ENCODE data around the gene BHLHE23.

BHLHE23 gene

DNA sequence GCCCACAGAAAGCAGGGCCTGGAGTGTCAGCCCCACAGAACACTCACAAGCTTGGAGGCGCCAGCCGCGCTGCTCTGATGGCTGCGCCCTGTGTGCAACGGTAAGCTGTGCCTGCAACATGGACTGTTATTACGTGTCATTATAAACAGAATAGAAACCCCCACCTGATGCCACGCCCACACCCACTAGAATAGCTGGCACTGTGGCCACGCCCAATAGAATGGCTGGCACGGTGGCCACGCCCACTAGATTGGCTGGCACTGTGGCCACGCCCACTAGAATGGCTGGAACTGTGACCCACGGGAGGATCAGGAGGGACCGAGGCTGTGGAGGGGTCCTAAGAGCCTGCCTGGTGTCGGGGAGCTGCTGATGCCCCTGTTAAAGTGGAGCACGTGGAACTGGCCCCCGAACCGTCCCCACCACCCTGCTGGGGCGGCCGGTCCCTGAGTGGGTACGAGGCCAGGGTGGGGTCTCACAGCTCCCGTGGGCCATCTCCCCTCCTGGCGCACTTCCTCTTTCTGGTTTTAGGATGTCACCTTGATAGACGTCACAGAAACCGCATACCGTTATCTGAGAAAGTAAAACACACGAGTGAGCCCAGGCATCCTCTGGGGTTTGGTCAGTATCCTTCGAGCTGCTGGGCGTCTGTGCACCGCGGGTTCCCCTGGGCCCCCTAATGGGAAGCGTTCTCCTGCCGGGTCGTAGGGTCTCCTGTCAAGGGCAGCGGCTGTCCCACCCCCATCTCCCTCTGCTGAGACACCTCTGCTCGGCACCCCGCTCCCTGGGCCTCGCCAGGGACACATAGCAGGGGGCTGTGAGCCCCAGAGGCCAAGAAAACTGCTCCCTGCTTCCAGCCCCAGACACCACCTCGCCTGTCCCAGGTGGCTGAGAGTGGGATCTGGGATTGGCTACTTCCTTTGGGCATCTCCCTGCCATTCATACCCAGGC, 28.9 kb downstream of the BHLHE23 start:
- H3K4me3 ChIP-seq (ENCODE audit: low read depth, low read length), result no peak overlapping the region
- TF ChIP-seq, protein P1, sequence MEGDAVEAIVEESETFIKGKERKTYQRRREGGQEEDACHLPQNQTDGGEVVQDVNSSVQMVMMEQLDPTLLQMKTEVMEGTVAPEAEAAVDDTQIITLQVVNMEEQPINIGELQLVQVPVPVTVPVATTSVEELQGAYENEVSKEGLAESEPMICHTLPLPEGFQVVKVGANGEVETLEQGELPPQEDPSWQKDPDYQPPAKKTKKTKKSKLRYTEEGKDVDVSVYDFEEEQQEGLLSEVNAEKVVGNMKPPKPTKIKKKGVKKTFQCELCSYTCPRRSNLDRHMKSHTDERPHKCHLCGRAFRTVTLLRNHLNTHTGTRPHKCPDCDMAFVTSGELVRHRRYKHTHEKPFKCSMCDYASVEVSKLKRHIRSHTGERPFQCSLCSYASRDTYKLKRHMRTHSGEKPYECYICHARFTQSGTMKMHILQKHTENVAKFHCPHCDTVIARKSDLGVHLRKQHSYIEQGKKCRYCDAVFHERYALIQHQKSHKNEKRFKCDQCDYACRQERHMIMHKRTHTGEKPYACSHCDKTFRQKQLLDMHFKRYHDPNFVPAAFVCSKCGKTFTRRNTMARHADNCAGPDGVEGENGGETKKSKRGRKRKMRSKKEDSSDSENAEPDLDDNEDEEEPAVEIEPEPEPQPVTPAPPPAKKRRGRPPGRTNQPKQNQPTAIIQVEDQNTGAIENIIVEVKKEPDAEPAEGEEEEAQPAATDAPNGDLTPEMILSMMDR (IDR thresholded peaks at IDR 0.05; ENCODE audit: low read depth, low read length), result no peak
- no peaks in the 10 kb centered on the region for H3K36me3 ChIP-seq
- no peaks in the 10 kb centered on the region for H3K9me3 ChIP-seq (ENCODE audit: severe bottlenecking)
- H3K27ac ChIP-seq, result no peak overlapping the region
- H3K27me3 ChIP-seq (ENCODE audit: insufficient read depth, low read depth, severe bottlenecking), result no peaks in the 10 kb centered on the region
- no peak for DNase-seq

GRCh38 chr20:62976886-62977285, 29.9 kb downstream of the BHLHE23 start:
- Histone ChIP-seq H3K4me3 (ENCODE audit: low read depth, low read length) (no peak overlapping the region), H3K36me3 (no peaks in the 10 kb centered on the region), H3K9me3 (ENCODE audit: severe bottlenecking) (no peaks in the 10 kb centered on the region), H3K27ac (no peak overlapping the region), H3K27me3 (ENCODE audit: insufficient read depth, low read depth, severe bottlenecking) (no peaks in the 10 kb centered on the region)
- no peak for DNase-seq
- TF ChIP-seq, protein P1 (IDR thresholded peaks at IDR 0.05; ENCODE audit: low read depth, low read length), result no peak

GRCh38 chr20:62975812-62976508, 30.8 kb downstream of the BHLHE23 start:
- Histone ChIP-seq H3K4me3 (ENCODE audit: low read depth, low read length) (no peak overlapping the region), H3K36me3 (no peaks in the 10 kb centered on the region), H3K27ac (0 out of 2 replicates have a peak overlapping the region, but pooled peaks have one; percentile 29), H3K27me3 (ENCODE audit: insufficient read depth, low read depth, severe bottlenecking) (no peaks in the 10 kb centered on the region), H3K9me3 (ENCODE audit: severe bottlenecking) (no peaks in the 10 kb centered on the region)
- no peak for DNase-seq
- TF ChIP-seq, protein P1 (IDR thresholded peaks at IDR 0.05; ENCODE audit: low read depth, low read length), result no peak

DNA sequence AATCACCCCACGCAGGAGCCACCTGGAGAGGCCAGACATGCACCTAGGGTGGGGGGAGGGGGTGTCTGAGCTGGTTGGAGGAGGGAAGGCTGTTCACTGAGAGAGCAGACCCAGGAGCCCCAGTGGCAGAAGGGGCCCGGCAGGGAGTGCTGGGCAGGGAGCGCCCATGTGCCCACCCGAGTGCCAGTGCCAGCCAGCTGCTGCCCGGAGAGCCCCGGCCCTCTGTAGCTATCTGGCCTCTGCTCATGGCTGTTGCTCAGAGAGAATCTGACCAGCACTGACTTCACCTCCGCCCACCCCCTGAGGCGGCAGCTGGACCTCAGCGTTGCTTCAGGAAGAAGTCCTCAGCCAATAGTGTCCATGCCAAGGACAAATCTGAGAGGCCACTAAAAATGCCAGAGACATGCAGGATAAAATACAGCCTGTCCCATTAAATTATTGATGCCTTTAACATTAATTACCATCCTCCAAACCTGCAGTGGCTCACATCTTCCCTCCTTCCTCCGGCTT, 31.5 kb downstream of the BHLHE23 start:
- no peaks in the 10 kb centered on the region for H3K36me3 ChIP-seq
- no peak for DNase-seq
- no peak overlapping the region for H3K4me3 ChIP-seq (ENCODE audit: low read depth, low read length)
- no peaks in the 10 kb centered on the region for H3K27me3 ChIP-seq (ENCODE audit: insufficient read depth, low read depth, severe bottlenecking)
- peak overlapping the region; percentile 29 for H3K27ac ChIP-seq
- H3K9me3 ChIP-seq (ENCODE audit: severe bottlenecking), result no peaks in the 10 kb centered on the region
- TF ChIP-seq, protein P1 (IDR thresholded peaks at IDR 0.05; ENCODE audit: low read depth, low read length), result no peak

- no peaks in the 10 kb centered on the region for H3K27me3 ChIP-seq (ENCODE audit: insufficient read depth, low read depth, severe bottlenecking)
- H3K4me3 ChIP-seq (ENCODE audit: low read depth, low read length), result no peak overlapping the region
- no peaks in the 10 kb centered on the region for H3K36me3 ChIP-seq
- TF ChIP-seq, protein P1 (IDR thresholded peaks at IDR 0.05; ENCODE audit: low read depth, low read length), result no peak
- no peak for DNase-seq
- no peaks in the 10 kb centered on the region for H3K9me3 ChIP-seq (ENCODE audit: severe bottlenecking)
- peak overlapping the region; percentile 35 for H3K27ac ChIP-seq
Measured at GRCh38 chr20:62972845-62973745, 33.7 kb downstream of the BHLHE23 start.
